Measurements from ENCODE around the gene TEX35. TPM values are rescaled to one million over a fixed set of nuclear protein-coding genes. Genes with fewer than 3 reads are reported as not detected.

TEX35 gene
- total RNA-seq, 2 donors from 2014 or later = not detected

GRCh38 chr1:178539291-178539690 lies 26.4 kb downstream of the TEX35 start:
- Histone ChIP-seq H3K9me3 (ENCODE audit: control insufficient read depth, low read length) (no peaks in the 10 kb centered on the region), H3K36me3 (ENCODE audit: control insufficient read depth, insufficient read depth, low read length) (no peaks in the 10 kb centered on the region), H3K4me3 (ENCODE audit: low read length) (no peak overlapping the region), H3K27ac (ENCODE audit: low read depth, low read length) (no peak overlapping the region), H3K4me1 (ENCODE audit: control insufficient read depth, insufficient read depth, low read length) (peaks cover 10% of the 10 kb centered on the region), H3K27me3 (ENCODE audit: control insufficient read depth, insufficient read depth, low read length, poor library complexity, severe bottlenecking) (no peaks in the 10 kb centered on the region), H3K9ac (ENCODE audit: extremely low read depth, low read length, poor library complexity, severe bottlenecking) (no peak overlapping the region)
- TF ChIP-seq CTCF (conservative IDR thresholded peaks at IDR 0.05) = no peak
- H3K9me3 Mint-ChIP-seq = no peaks in the 10 kb centered on the region
- DNase-seq = no peak
- H3K27me3 Mint-ChIP-seq (ENCODE audit: insufficient read depth) = peaks cover 5% of the 10 kb centered on the region
- WGBS, 2 experiments (ENCODE audit: insufficient coverage in 1 of 2, insufficient read length in 1 of 2) = 91 to 93% methylated on average over 5 to 7 of the region's 7 CpGs
- H3K36me3 Mint-ChIP-seq (ENCODE audit: low read depth) = no peaks in the 10 kb centered on the region
- H3K4me3 Mint-ChIP-seq = no peak overlapping the region
- no peak overlapping the region for H3K27ac Mint-ChIP-seq
- peaks cover 22% of the 10 kb centered on the region for H3K4me1 Mint-ChIP-seq

- no peak for TF ChIP-seq CTCF (conservative IDR thresholded peaks at IDR 0.05)
- no peak for DNase-seq
- H3K36me3 ChIP-seq (ENCODE audit: control insufficient read depth, insufficient read depth, low read length) = no peaks in the 10 kb centered on the region
- H3K4me1 ChIP-seq (ENCODE audit: control insufficient read depth, insufficient read depth, low read length) = peaks cover 10% of the 10 kb centered on the region
- H3K9me3 Mint-ChIP-seq = no peaks in the 10 kb centered on the region
- no peaks in the 10 kb centered on the region for H3K9me3 ChIP-seq (ENCODE audit: control insufficient read depth, low read length)
- no peak overlapping the region for H3K27ac ChIP-seq (ENCODE audit: low read depth, low read length)
- 93 to 95% methylated on average over 5 to 6 of the region's 6 CpGs for WGBS, 2 experiments (ENCODE audit: insufficient coverage in 1 of 2, insufficient read length in 1 of 2)
- H3K4me1 Mint-ChIP-seq = peaks cover 29% of the 10 kb centered on the region
- H3K4me3 ChIP-seq (ENCODE audit: low read length) = no peak overlapping the region
- peaks cover 5% of the 10 kb centered on the region for H3K27me3 Mint-ChIP-seq (ENCODE audit: insufficient read depth)
- H3K27ac Mint-ChIP-seq = no peak overlapping the region
- H3K4me3 Mint-ChIP-seq = no peak overlapping the region
- H3K9ac ChIP-seq (ENCODE audit: extremely low read depth, low read length, poor library complexity, severe bottlenecking) = no peak overlapping the region
- no peaks in the 10 kb centered on the region for H3K27me3 ChIP-seq (ENCODE audit: control insufficient read depth, insufficient read depth, low read length, poor library complexity, severe bottlenecking)
- peaks cover 3% of the 10 kb centered on the region for H3K36me3 Mint-ChIP-seq (ENCODE audit: low read depth)
These were observed 27.3 kb downstream of the TEX35 start for GRCh38 chr1:178540204-178540603.

GRCh38 chr1:178540646-178541045 lies 27.7 kb downstream of the TEX35 start:
- Histone ChIP-seq H3K4me3 (ENCODE audit: low read length) (no peak overlapping the region), H3K27ac (ENCODE audit: low read depth, low read length) (no peak overlapping the region), H3K4me1 (ENCODE audit: control insufficient read depth, insufficient read depth, low read length) (peaks cover 10% of the 10 kb centered on the region), H3K36me3 (ENCODE audit: control insufficient read depth, insufficient read depth, low read length) (no peaks in the 10 kb centered on the region), H3K27me3 (ENCODE audit: control insufficient read depth, insufficient read depth, low read length, poor library complexity, severe bottlenecking) (no peaks in the 10 kb centered on the region), H3K9ac (ENCODE audit: extremely low read depth, low read length, poor library complexity, severe bottlenecking) (no peak overlapping the region), H3K9me3 (ENCODE audit: control insufficient read depth, low read length) (no peaks in the 10 kb centered on the region)
- no peaks in the 10 kb centered on the region for H3K9me3 Mint-ChIP-seq
- peaks cover 6% of the 10 kb centered on the region for H3K36me3 Mint-ChIP-seq (ENCODE audit: low read depth)
- peaks cover 29% of the 10 kb centered on the region for H3K4me1 Mint-ChIP-seq
- no peak for DNase-seq
- no peak overlapping the region for H3K27ac Mint-ChIP-seq
- TF ChIP-seq CTCF (conservative IDR thresholded peaks at IDR 0.05) = no peak
- peak overlapping the region; percentile 88 for H3K4me3 Mint-ChIP-seq
- 92 to 97% methylated on average over 6 to 7 of the region's 7 CpGs for WGBS, 2 experiments (ENCODE audit: insufficient coverage in 1 of 2, insufficient read length in 1 of 2)
- H3K27me3 Mint-ChIP-seq (ENCODE audit: insufficient read depth) = peaks cover 5% of the 10 kb centered on the region
